ENCODE data around the gene SCEL. TPM values are rescaled to one million over a fixed set of nuclear protein-coding genes. Genes with fewer than 3 reads are reported as not detected.

Gene SCEL, protein sequence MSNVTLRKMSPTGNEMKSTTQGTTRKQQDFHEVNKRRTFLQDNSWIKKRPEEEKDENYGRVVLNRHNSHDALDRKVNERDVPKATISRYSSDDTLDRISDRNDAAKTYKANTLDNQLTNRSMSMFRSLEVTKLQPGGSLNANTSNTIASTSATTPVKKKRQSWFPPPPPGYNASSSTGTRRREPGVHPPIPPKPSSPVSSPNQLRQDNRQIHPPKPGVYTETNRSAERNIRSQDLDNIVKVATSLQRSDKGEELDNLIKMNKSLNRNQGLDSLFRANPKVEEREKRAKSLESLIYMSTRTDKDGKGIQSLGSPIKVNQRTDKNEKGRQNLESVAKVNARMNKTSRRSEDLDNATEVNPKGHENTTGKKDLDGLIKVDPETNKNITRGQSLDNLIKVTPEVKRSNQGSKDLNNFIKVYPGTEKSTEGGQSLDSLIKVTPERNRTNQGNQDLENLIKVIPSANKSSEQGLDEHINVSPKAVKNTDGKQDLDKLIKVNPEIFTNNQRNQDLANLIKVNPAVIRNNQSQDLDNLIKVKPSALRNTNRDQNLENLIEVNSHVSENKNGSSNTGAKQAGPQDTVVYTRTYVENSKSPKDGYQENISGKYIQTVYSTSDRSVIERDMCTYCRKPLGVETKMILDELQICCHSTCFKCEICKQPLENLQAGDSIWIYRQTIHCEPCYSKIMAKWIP
- total RNA-seq: not detected

DNA sequence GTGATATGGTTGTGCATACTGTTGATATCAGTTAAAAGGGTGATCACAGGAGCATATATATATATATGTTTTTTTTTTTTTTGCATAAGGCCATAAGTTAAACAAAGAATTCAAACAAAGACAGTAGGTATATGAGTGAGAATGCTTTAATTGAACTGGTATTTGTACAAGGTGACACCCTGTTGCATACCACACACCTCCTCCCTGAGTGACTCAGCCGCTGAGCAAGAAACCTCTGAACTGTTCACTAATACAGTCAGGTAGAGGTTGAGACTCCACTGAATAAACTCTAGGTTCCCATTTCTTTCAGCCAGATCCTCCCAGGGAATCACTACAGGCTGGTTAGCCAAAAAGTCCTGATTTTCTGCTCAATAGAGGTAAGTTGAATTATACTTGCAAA lies at the start of gene SCEL:
SCEL (plus strand) TSS at position 259 of the 400 bp plus-strand sequence. CDS start 20,170 bp downstream, outside the sequence.
- intact Hi-C loops (cut with micrococcal nuclease): no loop called here
- no peak within 1 kb of the TSS for H3K4me3 Mint-ChIP-seq
- H3K27me3 Mint-ChIP-seq: peaks cover 6% of the 10 kb centered on the region
- H3K9me3 Mint-ChIP-seq: no peaks in the 10 kb centered on the region
- POLR2A ChIA-PET: no interaction called here
- ATAC-seq (no peak), DNase-seq (no peak)
- CTCF ChIA-PET: interaction anchor here (1.2 kb wide), 1 partner anchor 10 kb away, joined by 4 read pairs; no protein-coding TSS in a partner anchor
- no peaks in the 10 kb centered on the region for H3K4me1 Mint-ChIP-seq (ENCODE audit: low read depth)
- H3K36me3 Mint-ChIP-seq (ENCODE audit: low read depth): no peaks in the 10 kb centered on the region
- no peak within 1 kb of the TSS for H3K27ac Mint-ChIP-seq
- TF ChIP-seq, protein P1, sequence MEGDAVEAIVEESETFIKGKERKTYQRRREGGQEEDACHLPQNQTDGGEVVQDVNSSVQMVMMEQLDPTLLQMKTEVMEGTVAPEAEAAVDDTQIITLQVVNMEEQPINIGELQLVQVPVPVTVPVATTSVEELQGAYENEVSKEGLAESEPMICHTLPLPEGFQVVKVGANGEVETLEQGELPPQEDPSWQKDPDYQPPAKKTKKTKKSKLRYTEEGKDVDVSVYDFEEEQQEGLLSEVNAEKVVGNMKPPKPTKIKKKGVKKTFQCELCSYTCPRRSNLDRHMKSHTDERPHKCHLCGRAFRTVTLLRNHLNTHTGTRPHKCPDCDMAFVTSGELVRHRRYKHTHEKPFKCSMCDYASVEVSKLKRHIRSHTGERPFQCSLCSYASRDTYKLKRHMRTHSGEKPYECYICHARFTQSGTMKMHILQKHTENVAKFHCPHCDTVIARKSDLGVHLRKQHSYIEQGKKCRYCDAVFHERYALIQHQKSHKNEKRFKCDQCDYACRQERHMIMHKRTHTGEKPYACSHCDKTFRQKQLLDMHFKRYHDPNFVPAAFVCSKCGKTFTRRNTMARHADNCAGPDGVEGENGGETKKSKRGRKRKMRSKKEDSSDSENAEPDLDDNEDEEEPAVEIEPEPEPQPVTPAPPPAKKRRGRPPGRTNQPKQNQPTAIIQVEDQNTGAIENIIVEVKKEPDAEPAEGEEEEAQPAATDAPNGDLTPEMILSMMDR (IDR thresholded peaks at IDR 0.05): no peak

DNA sequence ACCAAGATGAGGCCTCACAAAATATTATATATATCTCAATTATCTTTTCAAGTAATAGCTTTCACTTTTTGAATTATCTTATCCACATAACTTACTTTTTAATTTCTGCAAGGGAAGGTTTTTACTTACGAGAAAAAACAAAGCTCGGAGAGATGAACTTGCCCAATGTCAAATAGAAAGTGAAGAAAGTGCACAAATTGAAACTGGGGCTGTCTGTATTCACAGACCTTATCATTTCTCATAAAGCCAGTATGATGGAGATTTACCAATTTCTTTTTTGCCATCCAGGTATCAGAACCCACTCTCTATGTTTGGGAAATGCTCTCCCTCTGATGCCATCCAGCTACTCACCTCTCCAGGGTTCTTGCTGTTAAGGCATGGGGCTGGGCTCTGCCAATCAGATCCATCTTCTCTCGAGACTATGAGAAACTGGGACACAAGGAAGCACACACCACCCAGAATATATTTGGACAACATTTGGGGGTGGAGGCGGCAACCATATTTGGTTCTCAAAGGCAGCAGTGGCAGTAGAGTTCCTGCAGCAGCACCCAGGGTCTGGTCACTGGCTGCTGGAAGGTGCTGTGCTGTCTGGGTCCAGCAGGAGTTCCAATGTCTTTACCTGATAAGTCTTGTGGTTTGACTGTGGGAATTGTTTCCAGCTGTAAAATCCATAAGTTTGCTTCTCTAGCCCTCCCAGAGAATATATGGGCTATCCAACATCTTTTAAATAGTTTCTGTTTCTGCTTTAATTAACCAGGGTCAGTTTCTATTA lies 45.8 kb upstream of the SCEL start:
- CTCF ChIA-PET: interaction anchor here (0.6 to 1.3 kb wide), 2 partner anchors 11 to 18 kb away, joined by 3 to 6 read pairs; no protein-coding TSS in a partner anchor
- H3K27ac Mint-ChIP-seq: no peak overlapping the region
- no peak overlapping the region for H3K4me3 Mint-ChIP-seq
- H3K36me3 Mint-ChIP-seq (ENCODE audit: low read depth): no peaks in the 10 kb centered on the region
- POLR2A ChIA-PET: interaction anchor here (1.1 kb wide), 1 partner anchor 11 kb away, joined by 3 read pairs; no protein-coding TSS in a partner anchor
- H3K9me3 Mint-ChIP-seq: no peaks in the 10 kb centered on the region
- intact Hi-C loops (cut with micrococcal nuclease): loop anchor here (5.0 kb wide), 1 partner anchor 78 kb away; no protein-coding TSS in a partner anchor
- H3K27me3 Mint-ChIP-seq: no peaks in the 10 kb centered on the region
- ATAC-seq (no peak), DNase-seq (no peak)
- TF ChIP-seq, protein P1 (IDR thresholded peaks at IDR 0.05): no peak
- H3K4me1 Mint-ChIP-seq (ENCODE audit: low read depth): no peaks in the 10 kb centered on the region

DNA sequence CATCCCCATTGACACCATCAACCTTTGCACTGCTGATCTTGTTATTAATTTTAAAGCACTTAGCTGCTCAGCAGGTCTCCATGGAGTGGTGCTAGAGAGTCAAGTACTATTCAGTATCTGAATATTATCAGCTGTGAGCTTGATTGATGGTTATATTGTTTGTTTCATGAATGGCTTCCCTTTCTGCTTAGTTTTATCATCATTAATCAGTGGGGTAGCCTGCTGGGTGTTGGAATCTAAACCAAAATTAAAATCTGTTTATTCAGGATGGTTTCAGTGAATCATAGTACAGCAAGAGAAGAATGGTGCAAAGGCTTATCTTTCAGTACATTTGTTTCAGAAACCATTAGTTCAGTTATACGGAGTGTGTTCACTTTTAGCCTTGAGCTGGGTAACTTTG lies 42.5 kb upstream of the SCEL start:
- DNase-seq: peak; percentile 28
- TF ChIP-seq, protein P1 (IDR thresholded peaks at IDR 0.05): peak; percentile 49
- H3K4me1 Mint-ChIP-seq (ENCODE audit: low read depth): no peaks in the 10 kb centered on the region
- ATAC-seq: peak; percentile 45
- ChIA-PET POLR2A (interaction anchor here (0.7 kb wide), 1 partner anchor 17 kb away, joined by 3 read pairs; no protein-coding TSS in a partner anchor), CTCF (interaction anchor here (0.5 to 2.3 kb wide), 15 partner anchors 9 to 260 kb away, joined by 3 to 18 read pairs (median 3); no protein-coding TSS in a partner anchor)
- H3K4me3 Mint-ChIP-seq: no peak overlapping the region
- intact Hi-C loops (cut with micrococcal nuclease): loop anchor here (5.0 kb wide), 1 partner anchor 74 kb away; no protein-coding TSS in a partner anchor
- no peaks in the 10 kb centered on the region for H3K27me3 Mint-ChIP-seq
- H3K36me3 Mint-ChIP-seq (ENCODE audit: low read depth): no peaks in the 10 kb centered on the region
- H3K27ac Mint-ChIP-seq: no peak overlapping the region
- no peaks in the 10 kb centered on the region for H3K9me3 Mint-ChIP-seq

DNA sequence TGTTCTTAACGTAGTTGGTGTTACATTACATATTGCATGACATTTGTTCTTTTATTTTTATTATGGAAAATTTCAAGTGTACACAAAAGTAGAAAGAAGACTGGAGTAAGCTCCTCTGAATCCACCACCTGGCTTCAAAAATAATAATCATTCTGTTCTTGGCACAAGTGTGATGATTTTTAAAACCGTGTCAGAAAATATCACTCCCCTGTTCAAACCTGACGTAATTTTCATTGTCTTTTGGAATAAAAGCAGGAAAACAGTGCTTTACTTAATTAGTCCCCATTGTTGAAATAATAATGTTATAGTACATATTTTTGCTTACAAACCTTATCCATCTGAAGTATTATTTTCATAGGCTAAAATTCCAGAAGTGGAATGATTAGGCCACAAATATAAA lies 41.3 kb upstream of the SCEL start:
- CTCF ChIA-PET: interaction anchor here (2.0 to 2.3 kb wide), 2 partner anchors 7 to 67 kb away, joined by 7 to 10 read pairs; no protein-coding TSS in a partner anchor
- Mint-ChIP-seq H3K27me3 (no peaks in the 10 kb centered on the region), H3K9me3 (no peaks in the 10 kb centered on the region), H3K4me1 (ENCODE audit: low read depth) (no peaks in the 10 kb centered on the region), H3K36me3 (ENCODE audit: low read depth) (no peaks in the 10 kb centered on the region), H3K4me3 (no peak overlapping the region), H3K27ac (no peak overlapping the region)
- POLR2A ChIA-PET: interaction anchor here (0.8 kb wide), 1 partner anchor 593 kb away, joined by 3 read pairs; no protein-coding TSS in a partner anchor
- intact Hi-C loops (cut with micrococcal nuclease): loop anchor here (5.0 kb wide), 1 partner anchor 73 kb away; no protein-coding TSS in a partner anchor
- no peak for ATAC-seq
- DNase-seq: no peak
- TF ChIP-seq, protein P1 (IDR thresholded peaks at IDR 0.05): no peak

Measured in activated CD8-positive, alpha-beta T cell treated with anti-CD3 and anti-CD28 coated beads for 36 hours (primary cell).